NB4 (cell line): ENCODE measurements around the gene KIF12.

ENCODE experiments used
- CTCF ChIP-seq: IDR thresholded peaks from one replicate; pipeline ENCODE4 v1.5.1; 2012; ENCODE audit warnings: low read depth, low read length
- MYC ChIP-seq: IDR thresholded peaks from 2 replicates; pipeline ENCODE4 v1.6.1; 2011; ENCODE audit warnings: low read depth, low read length
- POLR2A ChIP-seq: IDR thresholded peaks from 2 replicates; pipeline ENCODE4 v1.6.1; 2011; ENCODE audit warnings: mild to moderate bottlenecking; ENCODE audit not compliant: insufficient read length; ENCODE audit errors: extremely low read depth
- TF ChIP-seq, protein P1 (sequence below): IDR thresholded peaks from 2 replicates; pipeline ENCODE4 v1.6.1; 2011; ENCODE audit warnings: low read depth, low read length

- TF ChIP-seq POLR2A (no peak), CTCF (no peak), MYC (no peak)
- TF ChIP-seq, protein P1, sequence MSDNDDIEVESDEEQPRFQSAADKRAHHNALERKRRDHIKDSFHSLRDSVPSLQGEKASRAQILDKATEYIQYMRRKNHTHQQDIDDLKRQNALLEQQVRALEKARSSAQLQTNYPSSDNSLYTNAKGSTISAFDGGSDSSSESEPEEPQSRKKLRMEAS: no peak
Observed at GRCh38 chr9:114054191-114054690, 44.9 kb downstream of the KIF12 start.
